HG02885 (cell line): ENCODE data around the gene MYT1.

Experiments used
- ATAC-seq: cut with Tn5 transposase; IDR thresholded peaks from one replicate; pipeline ENCODE4 v1.9.1; 2021; ENCODE audit warnings: mild to moderate bottlenecking; ENCODE audit not compliant: unreplicated experiment, poor library complexity

Gene MYT1

DNA sequence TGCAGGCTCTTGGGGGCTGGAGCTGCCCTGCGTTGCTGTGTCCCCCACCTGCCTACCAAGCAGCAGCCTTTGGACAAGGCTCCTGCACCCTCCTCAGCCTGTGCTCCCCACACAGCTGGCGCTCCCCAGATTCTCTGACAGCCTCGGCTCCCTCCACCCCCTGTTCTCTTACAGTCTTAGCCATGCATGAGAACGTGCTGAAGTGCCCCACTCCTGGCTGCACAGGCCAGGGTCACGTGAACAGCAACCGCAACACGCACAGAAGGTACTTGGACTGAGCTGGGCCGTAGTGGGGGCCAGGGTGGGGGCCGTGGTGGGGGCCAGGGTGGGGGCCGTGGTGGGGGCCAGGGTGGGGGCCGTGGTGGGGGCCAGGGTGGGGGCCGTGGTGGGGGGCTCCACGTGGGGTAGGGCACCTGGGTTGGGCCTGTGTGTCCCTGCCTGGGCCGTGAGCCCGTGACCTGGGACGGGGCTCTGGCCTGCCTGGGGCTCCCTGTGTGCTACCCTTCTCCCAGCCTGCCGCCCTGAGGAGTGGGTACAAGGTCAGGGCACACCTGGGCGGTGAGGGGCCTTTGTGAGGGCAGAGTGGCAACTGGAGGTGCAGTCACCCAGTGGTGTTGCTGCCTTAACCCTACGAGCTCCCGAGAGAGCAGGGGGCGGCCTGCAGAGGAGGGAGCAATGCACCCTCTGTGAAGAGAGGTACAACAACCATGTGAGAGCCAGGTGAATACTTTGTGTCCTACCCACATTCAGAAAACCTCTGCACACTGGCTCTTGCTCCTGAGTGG, 47.8 kb downstream of the MYT1 start:
- no peak for ATAC-seq

GRCh38 chr20:64212755-64213154, 48.5 kb downstream of the MYT1 start:
- no peak for ATAC-seq

GRCh38 chr20:64214113-64214512, 49.9 kb downstream of the MYT1 start:
- no peak for ATAC-seq

DNA sequence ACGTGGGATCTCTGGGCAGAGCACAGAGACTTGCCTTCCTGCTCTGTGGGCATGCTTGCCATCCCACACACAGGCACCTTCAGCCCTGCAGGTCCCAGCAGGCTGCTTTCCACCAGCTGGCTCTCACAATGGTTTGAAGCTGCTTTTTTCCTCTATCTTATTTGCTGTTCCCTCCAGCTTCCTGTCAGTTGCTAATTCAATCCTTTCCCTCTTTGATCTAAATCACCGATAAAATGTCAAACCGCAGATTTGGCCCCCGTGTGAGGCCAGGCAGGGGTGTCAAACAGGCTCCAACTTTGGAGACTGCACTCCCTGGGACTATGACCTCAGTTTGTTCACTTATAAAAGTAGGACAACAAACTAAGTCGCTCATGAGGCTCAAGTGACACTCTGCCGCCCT, 50.7 kb downstream of the MYT1 start:
- ATAC-seq: no peak

DNA sequence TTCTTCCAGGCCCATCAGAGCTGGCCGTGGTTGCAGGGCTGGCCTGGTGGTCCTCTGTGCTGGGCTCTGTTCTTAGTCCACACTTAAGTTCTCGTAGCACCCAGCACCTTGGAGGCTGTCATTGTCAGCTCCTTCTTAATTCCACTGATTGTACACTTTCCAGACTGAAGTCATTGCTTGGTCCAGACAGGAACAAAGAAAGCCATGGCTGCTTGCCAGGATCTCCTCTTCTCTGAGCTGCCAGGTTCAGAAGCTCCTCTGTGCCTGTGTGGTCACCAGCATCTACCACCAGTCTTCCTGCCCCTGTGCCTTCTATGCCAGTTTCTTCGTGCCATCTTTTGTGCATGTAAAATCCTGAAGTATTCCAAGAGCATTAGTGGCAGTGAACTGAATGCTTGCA, 51.8 kb downstream of the MYT1 start:
- no peak for ATAC-seq

DNA sequence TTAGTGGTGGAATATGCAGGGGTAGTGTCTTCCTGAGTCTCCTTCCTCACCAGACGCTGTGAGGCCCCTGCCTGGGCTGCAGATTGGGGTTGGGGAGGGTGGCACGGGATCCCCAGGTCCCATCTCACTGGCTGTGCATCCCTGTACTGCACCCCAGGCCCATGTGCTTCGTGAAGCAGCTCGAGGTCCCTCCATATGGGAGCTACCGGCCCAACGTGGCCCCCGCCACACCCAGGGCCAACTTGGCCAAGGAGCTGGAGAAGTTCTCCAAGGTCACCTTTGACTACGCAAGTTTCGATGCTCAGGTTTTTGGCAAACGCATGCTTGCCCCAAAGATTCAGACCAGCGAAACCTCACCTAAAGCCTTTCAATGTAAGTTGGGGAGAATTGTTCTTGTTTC, 52.7 kb downstream of the MYT1 start:
- ATAC-seq: no peak

DNA sequence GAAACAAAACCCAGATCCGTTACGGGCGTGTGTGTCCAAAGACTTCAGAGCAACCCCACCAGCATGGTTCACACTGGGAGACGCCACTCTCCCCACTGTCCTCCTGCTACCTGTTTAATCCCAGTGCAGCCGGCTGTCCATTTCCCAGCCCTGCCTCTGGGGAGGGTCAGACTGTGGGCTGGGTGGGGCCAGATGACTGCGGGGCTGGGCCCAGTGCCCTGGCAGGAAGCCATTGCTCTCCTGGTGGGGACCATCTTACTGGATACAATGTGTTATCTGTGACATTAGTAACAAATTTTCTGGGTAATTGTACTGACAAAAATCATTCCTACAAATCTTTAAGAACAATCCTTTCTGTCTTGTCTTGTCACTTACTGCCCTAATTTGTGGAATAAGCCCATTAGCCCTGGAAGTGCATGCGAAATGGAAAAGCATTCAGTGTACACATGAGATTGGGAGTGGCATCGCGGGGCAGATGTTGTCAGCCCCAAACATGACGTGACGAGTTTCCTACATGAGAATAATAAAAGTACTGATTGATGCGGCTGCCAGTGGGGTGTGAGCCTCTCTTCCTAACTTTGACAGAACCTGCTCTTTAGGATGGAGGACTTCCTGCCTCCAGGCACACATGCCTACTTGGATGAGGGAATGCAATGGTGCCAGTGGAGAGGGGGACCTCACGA, 53.4 kb downstream of the MYT1 start:
- ATAC-seq: no peak

- no peak for ATAC-seq
These were observed 55.0 kb downstream of the MYT1 start for GRCh38 chr20:64219202-64219601.

DNA sequence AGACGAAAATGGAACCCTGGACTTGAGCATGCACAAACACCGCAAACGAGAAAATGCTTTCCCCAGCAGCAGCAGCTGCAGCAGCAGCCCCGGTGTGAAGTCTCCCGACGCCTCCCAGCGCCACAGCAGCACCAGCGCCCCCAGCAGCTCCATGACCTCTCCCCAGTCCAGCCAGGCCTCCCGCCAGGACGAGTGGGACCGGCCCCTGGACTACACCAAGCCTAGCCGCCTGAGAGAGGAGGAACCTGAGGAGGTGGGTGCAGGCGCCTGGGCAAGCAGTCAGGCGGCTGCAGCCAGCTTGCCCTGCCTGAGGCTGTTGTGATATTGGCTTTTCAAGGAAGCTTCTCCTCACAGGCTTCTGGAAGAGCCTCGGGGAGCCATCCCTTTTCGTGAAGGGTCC, 55.5 kb downstream of the MYT1 start:
- no peak for ATAC-seq

- no peak for ATAC-seq
These were observed 56.2 kb downstream of the MYT1 start for GRCh38 chr20:64220420-64220819.

GRCh38 chr20:64220891-64221527, 56.8 kb downstream of the MYT1 start:
- no peak for ATAC-seq

GRCh38 chr20:64222291-64222735, 58.1 kb downstream of the MYT1 start:
- ATAC-seq: no peak

- no peak for ATAC-seq
These were observed 58.7 kb downstream of the MYT1 start for GRCh38 chr20:64222851-64223525.

DNA sequence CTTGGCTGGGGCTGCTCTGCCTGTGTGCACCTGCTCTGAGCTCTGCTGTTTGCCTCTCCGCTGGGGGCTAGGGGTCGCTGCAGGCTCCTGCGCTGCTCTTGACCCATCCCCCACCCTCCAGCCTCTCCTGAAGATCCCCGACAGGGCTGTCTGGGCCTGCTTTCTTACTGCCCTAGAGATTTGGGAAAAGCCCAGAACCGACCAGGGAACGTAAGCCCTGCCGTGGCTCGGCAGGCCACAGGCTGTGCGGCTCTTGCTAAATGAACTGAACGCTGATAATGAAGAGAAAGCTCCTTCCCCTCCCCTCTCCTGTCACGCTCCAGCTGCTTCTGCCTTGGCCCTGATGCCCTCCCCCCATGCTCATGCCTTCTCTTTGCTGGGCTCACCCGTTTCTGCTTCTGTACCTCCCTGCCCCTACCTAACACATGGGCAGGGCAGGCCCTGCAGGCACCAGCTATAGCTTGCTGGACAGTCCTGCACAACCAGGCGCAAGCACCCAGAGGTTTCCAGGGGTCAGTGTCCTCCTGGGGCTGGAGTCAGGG, 59.3 kb downstream of the MYT1 start:
- no peak for ATAC-seq

DNA sequence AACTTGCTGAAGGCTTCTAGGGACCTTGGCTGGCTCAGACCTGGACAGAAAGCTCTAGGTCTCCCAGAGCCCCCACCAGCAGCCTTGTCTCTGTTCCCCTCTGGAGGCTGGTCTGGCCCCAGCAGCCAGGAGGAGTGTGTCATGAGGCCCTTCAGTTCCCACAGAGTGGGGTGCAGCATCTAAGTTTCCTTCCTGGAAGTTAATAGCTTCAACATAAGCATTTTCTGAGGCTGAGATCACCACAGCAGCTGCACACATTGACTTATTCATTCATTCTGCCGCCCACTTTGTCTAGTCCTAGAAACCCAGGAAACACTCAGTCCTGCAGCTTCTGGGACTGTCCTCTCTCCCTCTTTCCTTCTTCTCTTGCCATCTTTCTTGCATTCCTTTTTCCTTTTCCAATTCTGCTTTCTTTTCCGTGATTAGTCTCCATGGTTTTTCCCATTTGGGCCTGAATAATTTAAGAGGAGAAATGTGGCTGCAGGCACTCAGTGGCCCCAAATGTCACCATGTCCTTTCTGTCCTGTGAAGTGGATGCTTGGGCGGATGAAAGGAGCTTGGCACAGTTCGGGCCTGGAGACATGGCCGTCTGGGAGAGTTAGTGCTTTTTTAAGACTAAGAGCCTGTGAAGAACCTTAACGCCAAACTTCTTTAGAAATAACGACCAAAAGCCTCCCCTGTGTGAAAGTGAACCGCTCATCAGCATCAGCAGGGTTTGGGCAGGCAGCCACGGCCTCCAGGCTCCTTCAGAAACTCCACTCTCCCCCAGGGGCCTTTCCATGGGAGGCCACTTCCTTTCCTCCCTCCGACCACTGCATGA, 60.3 kb downstream of the MYT1 start:
- no peak for ATAC-seq

- no peak for ATAC-seq
These were observed 60.9 kb downstream of the MYT1 start for GRCh38 chr20:64225171-64225595.

- ATAC-seq: no peak
These were observed 61.8 kb downstream of the MYT1 start for GRCh38 chr20:64225828-64226598.

DNA sequence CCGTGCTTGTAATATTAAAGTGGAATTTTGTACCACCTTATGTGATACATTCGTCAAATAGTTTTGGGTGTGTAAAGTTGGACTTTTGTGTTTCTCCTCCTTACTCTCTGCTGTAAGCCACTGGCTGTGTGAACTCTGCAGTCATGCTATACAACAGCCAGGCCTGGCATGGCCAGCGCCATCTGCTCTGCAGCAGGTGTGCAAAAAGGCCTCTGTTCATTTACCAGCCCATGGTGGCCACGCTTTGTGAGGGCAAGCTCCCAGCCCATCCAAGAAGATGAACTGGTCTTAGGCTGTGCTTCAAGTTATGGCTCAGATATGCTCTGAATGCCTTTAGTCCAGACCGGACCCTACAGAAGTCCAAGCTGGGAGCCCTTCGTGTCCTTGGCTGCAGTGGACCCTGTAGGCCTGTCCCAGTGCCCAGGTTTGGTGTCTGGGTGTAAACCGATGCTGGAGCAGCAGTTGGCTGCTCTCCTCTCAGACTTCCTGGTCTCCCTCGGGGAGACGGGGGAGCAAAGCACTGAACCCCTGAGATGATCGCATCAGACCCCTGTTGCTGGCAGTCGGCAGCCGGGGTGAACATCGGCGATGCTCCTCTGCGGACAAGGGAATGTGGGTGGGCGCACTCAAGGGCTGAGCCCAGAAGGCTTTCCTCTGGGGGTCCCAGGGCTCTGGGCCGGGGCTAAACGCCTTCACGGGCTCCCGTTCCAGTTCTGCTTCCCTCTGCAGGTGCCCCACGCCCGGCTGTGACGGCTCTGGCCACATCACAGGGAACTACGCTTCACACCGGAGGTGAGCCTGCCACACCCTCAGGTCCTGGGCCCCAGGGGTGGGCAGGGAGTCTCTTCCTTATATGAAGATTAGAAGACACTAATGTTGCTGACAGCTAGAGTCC, 62.7 kb downstream of the MYT1 start:
- no peak for ATAC-seq
